ENCODE measurements around the gene MED27.

MED27 gene

GRCh38 chr9:131997779-131998178, 81.9 kb downstream of the MED27 start:
- Histone ChIP-seq H2AFZ (ENCODE audit: low read length) (no peak overlapping the region), H3K9me2 (replicated peaks; ENCODE audit: low read depth, low read length) (no peaks in the 10 kb centered on the region), H3K9ac (ENCODE audit: low read depth, low read length, poor library complexity, severe bottlenecking) (no peak overlapping the region), H3K79me2 (ENCODE audit: insufficient read depth, low read length) (peaks cover 7% of the 10 kb centered on the region; the same call in 1 of the 2 replicates), H3K27me3 (ENCODE audit: insufficient read depth, low read length, poor library complexity, severe bottlenecking) (no peaks in the 10 kb centered on the region), H3K9me3 (ENCODE audit: insufficient read depth, low read depth, low read length) (no peaks in the 10 kb centered on the region), H4K20me1 (ENCODE audit: insufficient read depth, low read length, poor library complexity, severe bottlenecking) (no peaks in the 10 kb centered on the region), H3K4me3 (ENCODE audit: low read length, poor library complexity, severe bottlenecking) (no peak overlapping the region), H3F3A (ENCODE audit: low read depth) (no peaks in the 10 kb centered on the region), H3K4me1 (ENCODE audit: insufficient read depth, low read length, poor library complexity, severe bottlenecking) (peaks cover 5% of the 10 kb centered on the region), H3K36me3 (ENCODE audit: insufficient read depth, low read length) (peaks cover 15% of the 10 kb centered on the region; the same call in 1 of the 2 replicates), H3K4me2 (ENCODE audit: low read depth, low read length, poor library complexity, severe bottlenecking) (no peak overlapping the region)
- no peak for TF ChIP-seq CTCF (conservative IDR thresholded peaks at IDR 0.05; ENCODE audit: low read length)
- TF ChIP-seq EZH2phosphoT487 (IDR thresholded peaks at IDR 0.05; ENCODE audit: borderline replicate concordance): no peak

- H4K20me1 ChIP-seq (ENCODE audit: insufficient read depth, low read length, poor library complexity, severe bottlenecking): no peaks in the 10 kb centered on the region
- no peak for TF ChIP-seq EZH2phosphoT487 (IDR thresholded peaks at IDR 0.05; ENCODE audit: borderline replicate concordance)
- no peak for TF ChIP-seq CTCF (conservative IDR thresholded peaks at IDR 0.05; ENCODE audit: low read length)
- no peak overlapping the region for H3K9ac ChIP-seq (ENCODE audit: low read depth, low read length, poor library complexity, severe bottlenecking)
- peaks cover 4% of the 10 kb centered on the region; the same call in 1 of the 2 replicates for H3K79me2 ChIP-seq (ENCODE audit: insufficient read depth, low read length)
- no peak overlapping the region for H3K4me3 ChIP-seq (ENCODE audit: low read length, poor library complexity, severe bottlenecking)
- no peak overlapping the region for H2AFZ ChIP-seq (ENCODE audit: low read length)
- no peaks in the 10 kb centered on the region for H3K4me1 ChIP-seq (ENCODE audit: insufficient read depth, low read length, poor library complexity, severe bottlenecking)
- H3K27me3 ChIP-seq (ENCODE audit: insufficient read depth, low read length, poor library complexity, severe bottlenecking): no peaks in the 10 kb centered on the region
- H3K9me2 ChIP-seq (replicated peaks; ENCODE audit: low read depth, low read length): no peaks in the 10 kb centered on the region
- H3K36me3 ChIP-seq (ENCODE audit: insufficient read depth, low read length): peaks cover 15% of the 10 kb centered on the region; the same call in 1 of the 2 replicates
- H3F3A ChIP-seq (ENCODE audit: low read depth): no peaks in the 10 kb centered on the region
- no peaks in the 10 kb centered on the region for H3K9me3 ChIP-seq (ENCODE audit: insufficient read depth, low read depth, low read length)
- no peak overlapping the region for H3K4me2 ChIP-seq (ENCODE audit: low read depth, low read length, poor library complexity, severe bottlenecking)
These were observed 82.6 kb downstream of the MED27 start for GRCh38 chr9:131997076-131997475.

DNA sequence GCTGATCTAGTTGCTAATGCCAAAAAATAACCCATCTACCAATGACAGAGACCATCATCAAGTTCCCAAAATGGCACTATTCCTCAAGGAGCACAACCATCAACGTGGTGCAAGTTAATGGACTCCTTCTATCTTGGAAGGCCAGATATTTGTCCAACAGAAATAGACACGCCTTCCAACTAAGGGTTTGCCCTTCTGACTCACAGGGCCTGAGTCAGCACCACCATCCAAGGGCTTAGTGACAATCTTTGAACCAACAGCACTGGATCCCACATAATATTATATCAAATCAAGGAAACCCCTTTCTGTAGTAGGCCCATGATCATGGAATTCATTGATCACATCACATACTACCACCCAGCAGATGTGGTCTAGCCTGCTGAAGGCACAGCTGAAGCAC, 84.3 kb downstream of the MED27 start:
- H3K4me1 ChIP-seq (ENCODE audit: insufficient read depth, low read length, poor library complexity, severe bottlenecking): no peaks in the 10 kb centered on the region
- H2AFZ ChIP-seq (ENCODE audit: low read length): no peak overlapping the region
- no peaks in the 10 kb centered on the region for H3K9me2 ChIP-seq (replicated peaks; ENCODE audit: low read depth, low read length)
- H3K4me3 ChIP-seq (ENCODE audit: low read length, poor library complexity, severe bottlenecking): no peak overlapping the region
- TF ChIP-seq EZH2phosphoT487 (IDR thresholded peaks at IDR 0.05; ENCODE audit: borderline replicate concordance): no peak
- no peak for TF ChIP-seq CTCF (conservative IDR thresholded peaks at IDR 0.05; ENCODE audit: low read length)
- no peaks in the 10 kb centered on the region for H3K9me3 ChIP-seq (ENCODE audit: insufficient read depth, low read depth, low read length)
- H3K4me2 ChIP-seq (ENCODE audit: low read depth, low read length, poor library complexity, severe bottlenecking): no peak overlapping the region
- no peak overlapping the region for H3K9ac ChIP-seq (ENCODE audit: low read depth, low read length, poor library complexity, severe bottlenecking)
- no peaks in the 10 kb centered on the region for H3F3A ChIP-seq (ENCODE audit: low read depth)
- H3K27me3 ChIP-seq (ENCODE audit: insufficient read depth, low read length, poor library complexity, severe bottlenecking): no peaks in the 10 kb centered on the region
- peaks cover 5% of the 10 kb centered on the region for H4K20me1 ChIP-seq (ENCODE audit: insufficient read depth, low read length, poor library complexity, severe bottlenecking)
- H3K79me2 ChIP-seq (ENCODE audit: insufficient read depth, low read length): peaks cover 1% of the 10 kb centered on the region; the same call in 1 of the 2 replicates
- H3K36me3 ChIP-seq (ENCODE audit: insufficient read depth, low read length): peaks cover 14% of the 10 kb centered on the region; the same call in 1 of the 2 replicates
